Right lobe of liver (tissue), 6 donors: ENCODE measurements around the gene EHF. TPM values are rescaled to one million over a fixed set of nuclear protein-coding genes. Genes with fewer than 3 reads are reported as not detected.

Source experiments
- ATAC-seq, 4 donors: fragments of 200-7000 bp; cut with Tn5 transposase; one replicate each; pipeline ENCODE4 v1.9.1; 2020; ENCODE audit warnings: mild to moderate bottlenecking in 4 of 4, moderate library complexity in 4 of 4
- DNase-seq, 3 donors: peaks; one replicate each; pipeline ENCODE4 v3.0.0-alpha.2; 2020
- H3K27ac ChIP-seq, 3 donors: fragments of 200-600 bp; one replicate each; pipeline ENCODE4 v1.8.0; 2022
- H3K27me3 ChIP-seq, 2 donors: fragments of 200-600 bp; one replicate each; pipeline ENCODE4 v1.8.0; 2022
- H3K36me3 ChIP-seq, 4 donors: fragments of 200-600 bp; sonication (generic) in 1 of 4; one replicate each; pipeline versions ENCODE4 v1.5.1 to v1.8.0; 2017 to 2022; ENCODE audit warnings: control low read depth in 1 of 4
- H3K4me1 ChIP-seq, 4 donors: fragments of 200-600 bp; sonication (generic) in 1 of 4; one replicate each; pipeline versions ENCODE4 v1.5.1 to v1.8.0; 2017 to 2022; ENCODE audit warnings: control low read depth in 1 of 4
- H3K4me3 ChIP-seq, 3 donors: fragments of 200-600 bp; one replicate each; pipeline ENCODE4 v1.8.0; 2022
- H3K9me3 ChIP-seq, 4 donors: fragments of 200-600 bp; sonication (generic) in 1 of 4; one replicate each; pipeline versions ENCODE4 v1.5.1 to v1.8.0; 2017 to 2022; ENCODE audit warnings: control low read depth in 1 of 4
- POLR2A ChIP-seq: fragments of 450-650 bp; IDR thresholded peaks from one replicate; pipeline ENCODE4 v1.6.1; 2017; ENCODE audit warnings: antibody characterized with exemption, mild to moderate bottlenecking
- WGBS: methylation state at CpG from one replicate; pipeline ENCODE4 v1.1.6; 2018; ENCODE audit warnings: low coverage, low lambda C conversion rate; ENCODE audit not compliant: insufficient coverage; ENCODE audit errors: missing lambda C conversion rate; 5-methylcytosine and 5-hydroxymethylcytosine counted together
- intact Hi-C, 2 donors: fragments of 100-400 bp; cut with DNase I; formaldehyde crosslinking; loops; one replicate each; pipeline versions ENCODE4 v1.11.2 to v1.14.1; 2022
- total RNA-seq, 6 experiments: library from RNA; depleted of rRNA in 2 of 6; stranded (reverse); fragments of >200 nt in 2 of 6; fragmentation: NEBNext Ultra II Directional in 3 of 6; extraction: Animal tissue kit (Norgen Biotek cat#: 25700) in 3 of 6; gene quantifications; one replicate each; pipeline versions ENCODE4 v1.1.0 to v1.2.4, GENCODE V29; 2016 to 2023
- TF ChIP-seq, protein P1 (sequence below), 4 donors: fragments of 200-600 bp in 3 of 4; fragments of 450-650 bp in 1 of 4; IDR thresholded peaks; one replicate each; pipeline versions ENCODE4 v1.5.1 to v1.8.0; 2016 to 2022; ENCODE audit warnings: antibody characterized with exemption in 4 of 4, mild to moderate bottlenecking in 2 of 4
- donor health status: DM: no; HTN: yes; CAD: no.
- donor health status: DM: no; HTN: no; CAD: no.
- donor health status: DM: no; HTN: no; CAD: no.
- donor health status: DM: no; HTN: yes; CAD: no.
- donor health status: DM: no; HTN: yes; CAD: no.

EHF gene
- total RNA-seq, 6 experiments from 2014 or later, result 1.00 to 3.3 (median 1.5) TPM

DNA sequence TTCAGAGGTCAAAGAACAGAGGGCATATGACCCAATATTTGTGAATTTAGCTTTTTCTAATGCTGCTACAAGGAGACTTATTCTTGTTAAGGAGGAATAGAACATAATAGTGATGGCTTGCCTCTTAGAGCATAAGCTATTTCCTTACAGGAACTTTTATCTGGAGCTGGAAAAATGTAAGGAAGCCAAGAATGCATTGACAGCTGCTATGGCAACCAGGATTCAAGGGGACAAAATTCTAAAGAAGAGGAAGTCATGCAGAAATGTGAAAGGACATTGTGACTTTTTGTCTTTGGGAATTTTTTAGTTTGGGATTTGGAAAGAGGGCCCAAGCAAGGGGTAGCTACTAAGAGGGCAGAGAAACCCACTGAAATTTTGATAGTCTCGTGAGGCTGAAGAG lies 51.1 kb downstream of the EHF start:
- DNase-seq (no peak), ATAC-seq (no peak)
- 73% methylated on average over 1 of the region's 1 CpG for WGBS
- intact Hi-C loops, result no loop called here
- Histone ChIP-seq H3K36me3 (no peaks in the 10 kb centered on the region), H3K4me1 (peaks cover 0 to 7% (median 0%) of the 10 kb centered on the region in 4 donors), H3K4me3 (no peak overlapping the region), H3K27ac (no peak overlapping the region), H3K9me3 (no peaks in the 10 kb centered on the region), H3K27me3 (no peaks in the 10 kb centered on the region)
- TF ChIP-seq, protein P1, sequence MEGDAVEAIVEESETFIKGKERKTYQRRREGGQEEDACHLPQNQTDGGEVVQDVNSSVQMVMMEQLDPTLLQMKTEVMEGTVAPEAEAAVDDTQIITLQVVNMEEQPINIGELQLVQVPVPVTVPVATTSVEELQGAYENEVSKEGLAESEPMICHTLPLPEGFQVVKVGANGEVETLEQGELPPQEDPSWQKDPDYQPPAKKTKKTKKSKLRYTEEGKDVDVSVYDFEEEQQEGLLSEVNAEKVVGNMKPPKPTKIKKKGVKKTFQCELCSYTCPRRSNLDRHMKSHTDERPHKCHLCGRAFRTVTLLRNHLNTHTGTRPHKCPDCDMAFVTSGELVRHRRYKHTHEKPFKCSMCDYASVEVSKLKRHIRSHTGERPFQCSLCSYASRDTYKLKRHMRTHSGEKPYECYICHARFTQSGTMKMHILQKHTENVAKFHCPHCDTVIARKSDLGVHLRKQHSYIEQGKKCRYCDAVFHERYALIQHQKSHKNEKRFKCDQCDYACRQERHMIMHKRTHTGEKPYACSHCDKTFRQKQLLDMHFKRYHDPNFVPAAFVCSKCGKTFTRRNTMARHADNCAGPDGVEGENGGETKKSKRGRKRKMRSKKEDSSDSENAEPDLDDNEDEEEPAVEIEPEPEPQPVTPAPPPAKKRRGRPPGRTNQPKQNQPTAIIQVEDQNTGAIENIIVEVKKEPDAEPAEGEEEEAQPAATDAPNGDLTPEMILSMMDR (IDR thresholded peaks at IDR 0.05), result no peak
- TF ChIP-seq POLR2A, result no peak

DNA sequence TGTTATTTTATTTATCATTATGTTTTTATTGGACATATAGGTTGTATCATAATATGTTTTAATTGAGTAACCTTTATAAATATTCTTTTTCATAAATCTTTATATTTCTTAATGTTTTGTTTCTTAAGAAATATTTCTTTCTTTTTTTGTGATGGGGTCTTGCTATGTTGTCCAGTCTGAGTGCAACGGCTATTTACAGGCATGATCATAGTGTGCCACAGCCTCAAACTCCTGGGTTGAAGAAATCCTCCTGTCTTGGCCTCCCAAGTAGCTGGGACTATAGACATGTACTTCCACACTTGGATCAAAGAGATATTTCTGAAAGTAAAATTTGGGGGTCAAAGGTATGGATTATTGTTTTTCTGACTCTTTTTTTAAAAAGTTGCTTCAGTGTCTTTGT lies 53.1 kb downstream of the EHF start:
- ATAC-seq, result no peak
- no peaks in the 10 kb centered on the region for H3K9me3 ChIP-seq
- WGBS, result 18% methylated on average over 1 of the region's 1 CpG
- no peaks in the 10 kb centered on the region for H3K27me3 ChIP-seq
- no peak for DNase-seq
- TF ChIP-seq POLR2A, result no peak
- TF ChIP-seq, protein P1 (IDR thresholded peaks at IDR 0.05), result no peak
- H3K27ac ChIP-seq, result no peak overlapping the region
- H3K4me1 ChIP-seq, result no peaks in the 10 kb centered on the region
- H3K4me3 ChIP-seq, result no peak overlapping the region
- H3K36me3 ChIP-seq, result no peaks in the 10 kb centered on the region
- intact Hi-C loops, result no loop called here

DNA sequence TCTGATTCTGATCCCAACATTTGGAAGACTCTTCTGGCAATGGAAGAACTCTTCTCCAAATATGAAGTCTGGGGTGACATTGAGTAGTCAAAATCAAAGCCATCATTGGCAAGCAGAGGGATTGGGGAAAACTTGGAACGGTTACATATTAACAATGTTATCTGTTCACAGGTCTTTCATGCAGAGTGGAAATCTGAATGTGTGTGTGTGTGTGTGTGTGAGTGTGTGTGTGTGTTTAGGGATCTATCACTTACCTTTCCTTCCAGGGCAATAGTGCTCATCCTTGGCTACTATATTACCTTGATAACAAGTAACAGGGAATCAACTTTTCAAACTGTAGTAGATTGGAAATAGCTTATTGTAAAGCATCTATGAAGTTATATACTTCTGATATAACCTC lies 55.3 kb downstream of the EHF start:
- Histone ChIP-seq H3K4me1 (no peaks in the 10 kb centered on the region), H3K9me3 (no peaks in the 10 kb centered on the region), H3K36me3 (no peaks in the 10 kb centered on the region), H3K4me3 (no peak overlapping the region), H3K27ac (no peak overlapping the region), H3K27me3 (no peaks in the 10 kb centered on the region)
- ATAC-seq (peak; percentile 47 to 74 (median 54)), DNase-seq (no peak)
- WGBS, result 17% methylated on average over 1 of the region's 1 CpG
- TF ChIP-seq, protein P1 (IDR thresholded peaks at IDR 0.05), result no peak
- no peak for TF ChIP-seq POLR2A
- intact Hi-C loops, result no loop called here

DNA sequence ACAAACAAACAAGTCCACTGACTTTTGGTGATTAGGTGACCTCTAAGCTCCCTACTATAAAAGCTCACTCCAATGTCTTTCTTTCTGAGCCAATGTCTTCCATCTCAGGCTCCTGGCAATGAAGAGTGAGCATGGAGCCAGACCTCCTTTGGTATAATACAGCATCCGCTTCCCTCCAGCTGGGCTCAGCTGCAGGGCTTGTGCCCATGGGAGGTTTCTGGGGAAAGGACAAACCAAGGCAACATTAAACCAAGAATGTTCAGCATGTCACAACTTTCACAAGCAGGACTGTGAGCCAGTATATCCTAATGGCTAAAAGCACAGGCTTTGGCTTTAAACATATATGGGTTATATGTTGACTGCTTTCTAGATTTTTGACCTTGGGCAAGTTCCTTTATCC lies 58.8 kb downstream of the EHF start:
- ATAC-seq, result no peak

More for the DNA sequence above, 58.8 kb downstream of the EHF start:
- H3K4me3 ChIP-seq, result no peak overlapping the region
- H3K4me1 ChIP-seq, result no peaks in the 10 kb centered on the region
- H3K36me3 ChIP-seq, result no peaks in the 10 kb centered on the region
- DNase-seq, result no peak
- intact Hi-C loops, result no loop called here
- H3K9me3 ChIP-seq, result no peaks in the 10 kb centered on the region
- TF ChIP-seq, protein P1 (IDR thresholded peaks at IDR 0.05), result no peak
- TF ChIP-seq POLR2A, result no peak
- no CpG with 5 or more reads among the region's 1 CpG for WGBS
- no peaks in the 10 kb centered on the region for H3K27me3 ChIP-seq
- H3K27ac ChIP-seq, result no peak overlapping the region
